GM11168 (cell line): ENCODE results near the gene WDR35.
"Not testable (repeated sequence)": the region's sequence is repeated elsewhere in the genome, so short reads cannot be mapped to it uniquely, and the experiment has no call there.

Experiments
- in situ Hi-C: fragments of 300-500 bp; cut with MboI; formaldehyde crosslinking; loops from one replicate; pipeline ENCODE4 v1.12.0; 2022; ENCODE audit warnings: low sequenced_read_pairs; ENCODE audit not compliant: unreplicated experiment

The WDR35 gene

GRCh38 chr2:19944205-19944845 is 45.6 kb downstream of the WDR35 start:
- in situ Hi-C loops, result no loop called here

GRCh38 chr2:19943189-19943588 is 46.7 kb downstream of the WDR35 start:
- in situ Hi-C loops, result no loop called here

- in situ Hi-C loops, result no loop called here
Observed at GRCh38 chr2:19942199-19942598, 47.7 kb downstream of the WDR35 start.

GRCh38 chr2:19937004-19937403 is 52.9 kb downstream of the WDR35 start:
- in situ Hi-C loops, result no loop called here

- in situ Hi-C loops, result no loop called here
Observed at GRCh38 chr2:19936203-19936602, 53.7 kb downstream of the WDR35 start.

GRCh38 chr2:19933351-19933981 is 56.4 kb downstream of the WDR35 start:
- in situ Hi-C loops, result no loop called here

- in situ Hi-C loops, result no loop called here
Observed at GRCh38 chr2:19932928-19933327, 57.0 kb downstream of the WDR35 start.

- in situ Hi-C loops, result no loop called here
Observed at GRCh38 chr2:19929226-19929625, 60.7 kb downstream of the WDR35 start.

- in situ Hi-C loops, result not testable (repeated sequence)
Observed at GRCh38 chr2:19927816-19928215, 62.1 kb downstream of the WDR35 start.

- in situ Hi-C loops, result not testable (repeated sequence)
Observed at GRCh38 chr2:19924526-19924925, 65.4 kb downstream of the WDR35 start.

GRCh38 chr2:19922188-19922587 is 67.7 kb downstream of the WDR35 start:
- in situ Hi-C loops, result not testable (repeated sequence)

GRCh38 chr2:19916385-19916950 is 73.4 kb downstream of the WDR35 start:
- in situ Hi-C loops, result no loop called here

GRCh38 chr2:19914266-19914975 is 75.5 kb downstream of the WDR35 start:
- in situ Hi-C loops, result no loop called here

GRCh38 chr2:19911808-19912509 is 77.9 kb downstream of the WDR35 start:
- in situ Hi-C loops, result no loop called here

GRCh38 chr2:19902216-19902740 is 87.6 kb downstream of the WDR35 start:
- in situ Hi-C loops, result no loop called here

GRCh38 chr2:19901442-19902215 is 88.3 kb downstream of the WDR35 start, which contains the start of gene TTC32:
TTC32 (minus strand) TSS chr2:19901983; CDS start chr2:19901854, 129 bp downstream.
- in situ Hi-C loops, result no loop called here

- in situ Hi-C loops, result no loop called here
Observed at GRCh38 chr2:19900931-19901441, 88.9 kb downstream of the WDR35 start.

- in situ Hi-C loops, result no loop called here
Observed at GRCh38 chr2:19899985-19900930, 89.6 kb downstream of the WDR35 start.
